Panc1 (cell line): ENCODE measurements around the gene LARP7.

Experiments used
- CTCF ChIP-seq: fragments of 450-650 bp; IDR thresholded peaks from 2 replicates; pipeline ENCODE4 v1.5.1; 2017; ENCODE audit warnings: mild to moderate bottlenecking
- POLR2AphosphoS5 ChIP-seq: IDR thresholded peaks from 2 replicates; pipeline ENCODE4 v1.6.1; 2012; ENCODE audit warnings: mild to moderate bottlenecking, low read depth, low read length, moderate library complexity
- REST ChIP-seq, 2 experiments: IDR thresholded peaks; 2 replicates each; pipeline ENCODE4 v1.6.1; 2011 to 2012; ENCODE audit warnings: low read depth in 2 of 2, control low read depth in 1 of 2, low read length in 1 of 2, mild to moderate bottlenecking in 1 of 2, moderate library complexity in 1 of 2; ENCODE audit not compliant: insufficient read depth in 1 of 2
- SIN3A ChIP-seq: IDR thresholded peaks from 2 replicates; pipeline ENCODE4 v1.6.1; 2012; ENCODE audit warnings: low read depth, mild to moderate bottlenecking, low read length, moderate library complexity, borderline replicate concordance; ENCODE audit not compliant: insufficient read depth
- TCF7L2 ChIP-seq: IDR thresholded peaks from 2 replicates; pipeline ENCODE4 v1.6.1; 2011; ENCODE audit warnings: mild to moderate bottlenecking, low read depth, low read length, inconsistent platforms

- no peak for TF ChIP-seq CTCF
- no peak for TF ChIP-seq SIN3A
- TF ChIP-seq TCF7L2: no peak
- TF ChIP-seq POLR2AphosphoS5: no peak
- TF ChIP-seq REST (IDR thresholded peaks at IDR 0.05; ENCODE audit: insufficient read depth in 1 of 2, low read depth in 2 of 2, low read length in 1 of 2): no peak
These were observed 36.1 kb downstream of the LARP7 start for GRCh38 chr4:112673076-112673475.
